HL-60 (cell line): ENCODE results near the gene SETD3.
A peak's percentile ranks its signal among the peaks of the same experiment; 100 is the strongest.

Experiments
- DNase-seq, 2 experiments: peaks; one replicate each; pipeline ENCODE4 v3.0.0-alpha.2; 2010 to 2020; ENCODE audit warnings: low read depth in 1 of 2, low spot score in 1 of 2
- H3K27ac ChIP-seq: fragments of 250-450 bp; sonication (Bioruptor Pico); replicated peaks from 2 replicates; pipeline ENCODE4 v1.5.1; 2020; ENCODE audit warnings: mild to moderate bottlenecking, moderate library complexity
- H3K27me3 ChIP-seq: fragments of 250-450 bp; sonication (Bioruptor Pico); 2 replicates; pipeline ENCODE4 v1.5.1; 2021; ENCODE audit warnings: mild to moderate bottlenecking, moderate library complexity; ENCODE audit not compliant: insufficient read depth, poor library complexity, severe bottlenecking
- H3K4me3 ChIP-seq: replicated peaks from 2 replicates; pipeline ENCODE4 v1.5.1; 2011; ENCODE audit warnings: mild to moderate bottlenecking, control low read depth, low read length; ENCODE audit not compliant: insufficient read depth
- GABPA ChIP-seq: IDR thresholded peaks from 2 replicates; pipeline ENCODE4 v1.6.1; 2012; ENCODE audit warnings: low read depth
- POLR2AphosphoS5 ChIP-seq: IDR thresholded peaks from 2 replicates; pipeline ENCODE4 v1.6.1; 2012; ENCODE audit warnings: low read depth
- SPI1 ChIP-seq: IDR thresholded peaks from 2 replicates; pipeline ENCODE4 v1.6.1; 2012; ENCODE audit warnings: low read depth, mild to moderate bottlenecking, borderline replicate concordance
- long read RNA-seq: library from polyadenylated mRNA; unstranded; transcript quantifications from one replicate; pipeline ENCODE4 v2.0.0, GENCODE V29; 2020
- TF ChIP-seq, protein P1 (sequence below): IDR thresholded peaks from 2 replicates; pipeline ENCODE4 v1.6.1; 2012; ENCODE audit warnings: low read depth; ENCODE audit not compliant: insufficient replicate concordance
- TF ChIP-seq, protein P2 (sequence below): IDR thresholded peaks from one replicate; pipeline ENCODE4 v1.5.1; 2011; ENCODE audit warnings: low read length, control low read depth, inconsistent platforms; ENCODE audit not compliant: insufficient read depth

SETD3 gene
- long read RNA-seq, transcript SETD3-201 (9 exons, 1,330 nt) = minor isoform, 5 of 331 reads
- long read RNA-seq, transcript SETD3-202 (13 exons, 2,878 nt) = major isoform, 267 of 331 reads
- long read RNA-seq, partial matches to known transcripts = 9 of 331 reads
- long read RNA-seq, other reads (novel, unspliced or antisense) = 50 of 331 reads

DNA sequence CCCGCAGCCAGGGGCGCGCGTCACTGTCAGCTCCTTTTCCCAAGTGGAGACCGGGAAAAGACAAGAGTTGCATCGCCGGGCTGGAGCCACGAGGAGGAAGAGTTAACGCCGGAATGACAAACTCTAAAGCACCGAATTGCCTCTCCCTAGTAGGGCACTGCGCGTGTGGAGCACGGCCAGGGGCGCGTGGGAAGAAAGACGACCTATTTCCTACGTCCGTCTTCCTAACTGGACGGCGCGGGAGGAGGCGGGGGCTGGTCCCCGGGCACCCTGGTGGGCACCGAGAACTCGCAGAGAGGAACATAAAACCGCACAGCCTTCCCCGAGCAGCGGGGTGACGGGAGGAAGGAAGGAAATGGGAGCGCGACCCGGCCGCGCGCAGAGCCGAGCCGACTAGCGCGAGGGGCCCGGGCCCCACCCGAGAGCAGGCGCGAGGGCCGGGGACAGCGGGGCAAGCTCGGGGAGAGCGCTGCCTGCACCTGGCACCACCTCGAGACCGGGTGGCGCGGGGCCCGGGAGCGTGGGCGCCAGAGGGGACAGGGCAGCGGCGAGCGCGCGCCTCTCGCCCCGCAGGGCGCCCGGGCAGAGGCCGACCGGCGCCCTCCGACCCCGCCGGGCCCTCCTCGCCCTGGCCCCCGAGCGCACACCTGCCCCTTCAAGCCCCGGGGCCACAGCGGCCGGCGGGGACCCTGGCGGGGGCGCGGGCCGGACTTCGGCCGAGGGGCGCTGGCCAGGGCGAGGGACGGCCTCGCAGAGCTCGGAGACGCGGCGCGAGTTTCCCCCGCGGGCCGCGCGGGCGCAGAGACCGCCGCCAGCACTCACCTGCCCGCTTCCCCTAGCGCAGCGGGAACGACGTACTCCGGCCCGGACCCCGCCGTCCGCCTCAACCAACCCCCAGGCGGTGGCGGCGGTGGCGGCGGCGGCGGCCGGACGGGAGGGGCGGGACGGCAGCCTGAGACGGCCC is at the start of gene SETD3:
Gene SETD3, minus strand, starts transcription at position 954 of the 964 bp plus-strand sequence. CDS start 15,054 bp downstream, outside the sequence.
- TF ChIP-seq, protein P1, sequence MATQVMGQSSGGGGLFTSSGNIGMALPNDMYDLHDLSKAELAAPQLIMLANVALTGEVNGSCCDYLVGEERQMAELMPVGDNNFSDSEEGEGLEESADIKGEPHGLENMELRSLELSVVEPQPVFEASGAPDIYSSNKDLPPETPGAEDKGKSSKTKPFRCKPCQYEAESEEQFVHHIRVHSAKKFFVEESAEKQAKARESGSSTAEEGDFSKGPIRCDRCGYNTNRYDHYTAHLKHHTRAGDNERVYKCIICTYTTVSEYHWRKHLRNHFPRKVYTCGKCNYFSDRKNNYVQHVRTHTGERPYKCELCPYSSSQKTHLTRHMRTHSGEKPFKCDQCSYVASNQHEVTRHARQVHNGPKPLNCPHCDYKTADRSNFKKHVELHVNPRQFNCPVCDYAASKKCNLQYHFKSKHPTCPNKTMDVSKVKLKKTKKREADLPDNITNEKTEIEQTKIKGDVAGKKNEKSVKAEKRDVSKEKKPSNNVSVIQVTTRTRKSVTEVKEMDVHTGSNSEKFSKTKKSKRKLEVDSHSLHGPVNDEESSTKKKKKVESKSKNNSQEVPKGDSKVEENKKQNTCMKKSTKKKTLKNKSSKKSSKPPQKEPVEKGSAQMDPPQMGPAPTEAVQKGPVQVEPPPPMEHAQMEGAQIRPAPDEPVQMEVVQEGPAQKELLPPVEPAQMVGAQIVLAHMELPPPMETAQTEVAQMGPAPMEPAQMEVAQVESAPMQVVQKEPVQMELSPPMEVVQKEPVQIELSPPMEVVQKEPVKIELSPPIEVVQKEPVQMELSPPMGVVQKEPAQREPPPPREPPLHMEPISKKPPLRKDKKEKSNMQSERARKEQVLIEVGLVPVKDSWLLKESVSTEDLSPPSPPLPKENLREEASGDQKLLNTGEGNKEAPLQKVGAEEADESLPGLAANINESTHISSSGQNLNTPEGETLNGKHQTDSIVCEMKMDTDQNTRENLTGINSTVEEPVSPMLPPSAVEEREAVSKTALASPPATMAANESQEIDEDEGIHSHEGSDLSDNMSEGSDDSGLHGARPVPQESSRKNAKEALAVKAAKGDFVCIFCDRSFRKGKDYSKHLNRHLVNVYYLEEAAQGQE = no peak
- TF ChIP-seq SPI1 = 0 out of 2 replicates have a peak, but pooled peaks have one; percentile 16
- peak within 1 kb of the TSS; percentile 87 for H3K27ac ChIP-seq
- H3K27me3 ChIP-seq = no peaks in the 10 kb centered on the region
- DNase-seq = peak; percentile 26 to 63
- H3K4me3 ChIP-seq = peak within 1 kb of the TSS; percentile 97

DNA sequence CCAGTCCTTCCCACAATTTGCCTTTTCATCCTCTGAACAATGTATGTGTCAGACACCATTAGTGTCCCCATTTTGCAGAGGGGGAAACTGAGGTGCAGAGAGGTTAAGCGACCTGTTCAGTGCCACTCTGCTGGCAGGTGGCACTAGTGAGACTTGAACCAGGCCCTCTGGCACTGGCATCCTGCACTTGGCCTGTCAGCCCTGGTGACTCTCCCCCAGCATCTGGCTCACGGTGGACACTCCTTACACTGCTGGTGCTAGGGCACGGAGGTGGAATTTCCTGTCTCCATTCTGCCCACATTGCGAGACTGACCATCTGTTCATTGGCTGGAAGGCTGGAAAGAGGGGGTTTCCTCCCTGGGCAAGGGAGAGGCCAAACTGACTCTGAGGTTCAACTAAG is 49.2 kb upstream of the SETD3 start:
- Histone ChIP-seq H3K27me3 (no peaks in the 10 kb centered on the region), H3K4me3 (no peak overlapping the region), H3K27ac (no peak overlapping the region)
- TF ChIP-seq, protein P1 = no peak
- TF ChIP-seq POLR2AphosphoS5 (no peak), GABPA (no peak), SPI1 (no peak)
- TF ChIP-seq, protein P2, sequence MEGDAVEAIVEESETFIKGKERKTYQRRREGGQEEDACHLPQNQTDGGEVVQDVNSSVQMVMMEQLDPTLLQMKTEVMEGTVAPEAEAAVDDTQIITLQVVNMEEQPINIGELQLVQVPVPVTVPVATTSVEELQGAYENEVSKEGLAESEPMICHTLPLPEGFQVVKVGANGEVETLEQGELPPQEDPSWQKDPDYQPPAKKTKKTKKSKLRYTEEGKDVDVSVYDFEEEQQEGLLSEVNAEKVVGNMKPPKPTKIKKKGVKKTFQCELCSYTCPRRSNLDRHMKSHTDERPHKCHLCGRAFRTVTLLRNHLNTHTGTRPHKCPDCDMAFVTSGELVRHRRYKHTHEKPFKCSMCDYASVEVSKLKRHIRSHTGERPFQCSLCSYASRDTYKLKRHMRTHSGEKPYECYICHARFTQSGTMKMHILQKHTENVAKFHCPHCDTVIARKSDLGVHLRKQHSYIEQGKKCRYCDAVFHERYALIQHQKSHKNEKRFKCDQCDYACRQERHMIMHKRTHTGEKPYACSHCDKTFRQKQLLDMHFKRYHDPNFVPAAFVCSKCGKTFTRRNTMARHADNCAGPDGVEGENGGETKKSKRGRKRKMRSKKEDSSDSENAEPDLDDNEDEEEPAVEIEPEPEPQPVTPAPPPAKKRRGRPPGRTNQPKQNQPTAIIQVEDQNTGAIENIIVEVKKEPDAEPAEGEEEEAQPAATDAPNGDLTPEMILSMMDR = no peak
- no peak for DNase-seq

DNA sequence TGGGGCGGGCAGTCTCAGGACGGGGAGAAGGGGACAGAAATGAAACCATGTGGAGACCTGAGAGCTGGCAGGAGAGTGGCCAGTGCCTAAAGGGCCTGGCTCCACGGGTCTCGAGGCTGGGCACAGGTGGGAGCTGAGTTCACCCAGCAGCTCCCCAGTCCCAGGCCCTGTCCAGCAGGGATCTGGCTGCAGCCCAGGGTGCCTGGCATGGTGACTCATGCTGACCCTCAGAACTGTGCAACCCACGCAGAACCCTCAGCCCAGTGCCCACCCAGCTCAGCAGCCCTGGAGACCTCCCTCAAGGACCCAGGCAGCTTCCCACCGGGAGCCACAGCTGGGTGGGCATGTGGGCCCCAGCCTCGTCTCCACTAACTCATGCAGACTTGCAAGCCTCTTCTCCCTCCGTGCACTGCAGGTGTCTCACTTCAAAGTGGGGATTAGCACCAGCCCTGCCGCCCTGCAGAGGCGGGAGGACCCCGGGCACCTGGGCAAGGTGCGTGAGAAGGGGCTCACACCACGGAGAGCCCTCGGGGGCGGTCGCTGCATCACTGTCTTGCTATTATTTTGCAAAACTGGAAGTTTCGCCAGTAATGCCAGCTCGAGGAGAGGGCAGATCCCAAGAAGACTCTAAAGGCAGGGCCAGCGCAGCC is 46.9 kb upstream of the SETD3 start:
- no peak for DNase-seq
- Histone ChIP-seq H3K27ac (no peak overlapping the region), H3K27me3 (no peaks in the 10 kb centered on the region), H3K4me3 (no peak overlapping the region)
- TF ChIP-seq GABPA = no peak
- TF ChIP-seq, protein P1 = no peak
- TF ChIP-seq SPI1 = no peak
- TF ChIP-seq POLR2AphosphoS5 = no peak
- TF ChIP-seq, protein P2 = no peak
